Central memory CD8-positive, alpha-beta T cell (primary cell): Measurements from ENCODE around the gene SPATA6L.
"Not testable (repeated sequence)": the region's sequence is repeated elsewhere in the genome, so short reads cannot be mapped to it uniquely, and the experiment has no call there.

Source experiments
- ATAC-seq: fragments of 150-1000 bp; cut with Tn5 transposase; replicated peaks from 2 replicates; pipeline ENCODE4 v1.10.0; 2022; ENCODE audit warnings: mild to moderate bottlenecking, moderate FRiP score, moderate number of reproducible peaks; ENCODE audit not compliant: poor library complexity, severe bottlenecking; ENCODE audit errors: extremely low read depth
- DNase-seq, 2 donors: peaks; one replicate each; pipeline ENCODE4 v3.0.0; 2021; ENCODE audit warnings: low spot score in 2 of 2
- H3K27ac Mint-ChIP-seq: one replicate; pipeline ENCODE4 v1.8.0; 2022; ENCODE audit warnings: low read depth, mild to moderate bottlenecking, moderate library complexity, mixed read lengths
- H3K27me3 Mint-ChIP-seq: one replicate; pipeline ENCODE4 v1.8.0; 2022; ENCODE audit warnings: mixed read lengths
- H3K36me3 Mint-ChIP-seq: one replicate; pipeline ENCODE4 v1.8.0; 2022; ENCODE audit warnings: mild to moderate bottlenecking, moderate library complexity, mixed read lengths; ENCODE audit not compliant: insufficient read depth
- H3K4me1 Mint-ChIP-seq: one replicate; pipeline ENCODE4 v1.8.0; 2022; ENCODE audit warnings: mixed read lengths
- H3K4me3 Mint-ChIP-seq: one replicate; pipeline ENCODE4 v1.8.0; 2022; ENCODE audit warnings: mild to moderate bottlenecking, moderate library complexity, mixed read lengths
- H3K9me3 Mint-ChIP-seq: one replicate; pipeline ENCODE4 v1.8.0; 2022; ENCODE audit warnings: mixed read lengths

Gene SPATA6L

DNA sequence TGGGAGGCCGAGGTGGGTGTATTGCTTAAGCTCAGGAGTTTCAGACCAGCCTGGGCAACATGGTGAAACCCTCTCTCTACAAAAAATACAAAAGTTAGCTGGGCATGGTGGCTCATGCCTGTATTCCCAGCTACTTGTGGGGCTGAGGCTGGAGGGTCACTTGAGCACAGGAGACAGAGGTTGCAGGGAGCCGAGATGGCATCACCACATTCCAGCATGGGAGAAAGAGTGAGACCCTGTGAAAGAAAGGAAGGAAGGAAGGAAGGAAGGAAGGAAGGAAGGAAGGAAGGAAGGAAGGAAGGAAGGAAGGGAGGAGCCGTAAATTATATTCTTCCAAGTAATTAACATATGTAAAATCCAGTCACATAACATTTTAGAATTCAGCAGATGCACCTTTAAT lies 10.1 kb downstream of the SPATA6L start:
- not testable (repeated sequence) for H3K27me3 Mint-ChIP-seq, ATAC-seq, H3K27ac Mint-ChIP-seq, H3K9me3 Mint-ChIP-seq, H3K4me3 Mint-ChIP-seq, DNase-seq, H3K36me3 Mint-ChIP-seq
- H3K4me1 Mint-ChIP-seq = peaks cover 32% of the 10 kb centered on the region

DNA sequence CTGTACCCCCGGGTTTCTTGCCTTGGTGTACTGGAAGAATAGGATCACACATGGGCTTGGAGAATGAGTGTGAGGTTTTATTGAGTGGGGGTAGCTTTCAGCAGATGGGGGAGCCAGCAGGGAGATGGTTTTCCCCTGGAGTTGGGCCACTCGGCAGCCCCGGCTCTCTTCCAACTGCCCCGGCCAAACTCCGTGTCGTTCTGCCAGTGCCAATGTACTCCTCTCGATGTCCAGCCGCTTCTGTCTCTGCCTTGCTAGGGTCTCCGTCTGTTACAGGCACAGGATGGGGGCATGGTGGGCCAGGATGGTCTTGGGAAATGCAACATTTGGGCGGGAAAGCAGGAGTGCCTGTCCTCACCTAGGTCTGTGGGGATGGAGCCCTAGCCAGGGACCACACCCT lies 11.7 kb downstream of the SPATA6L start:
- no peak for ATAC-seq

DNA sequence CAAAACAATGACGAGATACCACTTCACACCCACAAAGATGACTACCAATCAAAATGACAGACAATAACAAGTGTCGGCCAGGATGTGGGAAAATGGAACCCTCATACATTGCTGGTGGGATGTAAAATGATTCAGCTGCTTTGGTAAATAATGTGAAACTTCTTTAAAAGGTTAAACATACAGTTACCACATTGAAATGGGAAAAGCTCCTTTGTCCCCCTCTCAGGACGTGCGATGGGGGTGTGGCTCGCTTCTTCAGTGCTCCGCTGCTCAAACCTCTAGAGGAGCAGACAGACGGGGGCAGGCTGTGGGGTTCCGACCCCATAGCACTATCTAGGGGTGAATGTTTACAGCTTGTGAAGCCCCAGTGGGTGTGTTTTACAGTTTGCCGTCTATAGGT lies 12.2 kb downstream of the SPATA6L start:
- Mint-ChIP-seq H3K27ac (peak overlapping the region; percentile 85), H3K9me3 (no peaks in the 10 kb centered on the region), H3K36me3 (peaks cover 4% of the 10 kb centered on the region), H3K4me3 (peak overlapping the region; percentile 59), H3K4me1 (peaks cover 29% of the 10 kb centered on the region), H3K27me3 (no peaks in the 10 kb centered on the region)
- ATAC-seq = peak; percentile 94
- DNase-seq = peak in 1 of 2 donors; percentile 45

More for the DNA sequence above, 11.7 kb downstream of the SPATA6L start:
- no peaks in the 10 kb centered on the region for H3K27me3 Mint-ChIP-seq
- H3K9me3 Mint-ChIP-seq = no peaks in the 10 kb centered on the region
- DNase-seq = no peak
- H3K27ac Mint-ChIP-seq = peak overlapping the region; percentile 85
- peak overlapping the region; percentile 59 for H3K4me3 Mint-ChIP-seq
- peaks cover 4% of the 10 kb centered on the region for H3K36me3 Mint-ChIP-seq
- peaks cover 29% of the 10 kb centered on the region for H3K4me1 Mint-ChIP-seq

DNA sequence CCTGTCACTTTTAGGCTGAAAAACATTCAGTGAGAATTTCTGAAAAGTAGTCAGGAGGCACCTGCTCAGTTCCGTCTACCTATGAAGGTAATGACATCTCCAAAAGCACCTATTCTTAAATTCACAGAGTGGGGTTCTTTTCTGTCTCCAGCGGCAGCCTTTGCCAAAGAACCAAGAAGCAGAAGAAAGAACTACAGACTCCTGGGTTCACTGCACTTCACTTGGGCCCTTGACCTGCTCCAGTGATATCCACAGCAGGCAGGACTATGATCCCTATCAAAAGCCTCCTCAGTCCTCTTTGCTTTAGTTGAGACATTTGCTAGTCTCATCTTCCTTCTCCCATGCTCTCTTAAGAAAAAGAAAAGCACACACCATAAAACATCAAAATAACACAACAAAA lies 23.9 kb downstream of the SPATA6L start:
- H3K9me3 Mint-ChIP-seq = no peaks in the 10 kb centered on the region
- ATAC-seq (no peak), DNase-seq (no peak)
- H3K27me3 Mint-ChIP-seq = no peaks in the 10 kb centered on the region
- peaks cover 21% of the 10 kb centered on the region for H3K4me1 Mint-ChIP-seq
- peaks cover 2% of the 10 kb centered on the region for H3K36me3 Mint-ChIP-seq
- H3K27ac Mint-ChIP-seq = peak overlapping the region; percentile 23
- H3K4me3 Mint-ChIP-seq = no peak overlapping the region

DNA sequence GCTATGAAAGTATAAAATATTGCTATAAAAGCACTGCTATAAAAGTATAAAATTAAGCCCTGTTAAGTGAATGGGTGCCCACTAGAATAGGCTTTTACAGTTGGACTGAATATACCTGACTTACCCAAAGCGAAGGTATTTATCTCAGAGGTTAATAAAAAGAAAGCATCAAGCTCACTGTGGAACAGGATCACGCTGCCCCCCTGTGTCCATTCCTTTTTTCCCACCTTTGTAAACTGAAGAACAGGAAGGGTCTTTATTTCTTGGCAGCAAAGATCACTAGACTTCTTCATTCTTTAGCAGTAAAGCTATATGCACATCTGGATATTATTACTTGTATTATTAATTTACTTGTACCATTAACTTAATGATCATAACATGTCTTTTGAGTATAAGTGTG lies 26.3 kb downstream of the SPATA6L start:
- peaks cover 21% of the 10 kb centered on the region for H3K4me1 Mint-ChIP-seq
- no peak overlapping the region for H3K27ac Mint-ChIP-seq
- peaks cover 2% of the 10 kb centered on the region for H3K36me3 Mint-ChIP-seq
- ATAC-seq = no peak
- H3K9me3 Mint-ChIP-seq = no peaks in the 10 kb centered on the region
- H3K27me3 Mint-ChIP-seq = no peaks in the 10 kb centered on the region
- no peak overlapping the region for H3K4me3 Mint-ChIP-seq
- peak; percentile 26 to 53 for DNase-seq

DNA sequence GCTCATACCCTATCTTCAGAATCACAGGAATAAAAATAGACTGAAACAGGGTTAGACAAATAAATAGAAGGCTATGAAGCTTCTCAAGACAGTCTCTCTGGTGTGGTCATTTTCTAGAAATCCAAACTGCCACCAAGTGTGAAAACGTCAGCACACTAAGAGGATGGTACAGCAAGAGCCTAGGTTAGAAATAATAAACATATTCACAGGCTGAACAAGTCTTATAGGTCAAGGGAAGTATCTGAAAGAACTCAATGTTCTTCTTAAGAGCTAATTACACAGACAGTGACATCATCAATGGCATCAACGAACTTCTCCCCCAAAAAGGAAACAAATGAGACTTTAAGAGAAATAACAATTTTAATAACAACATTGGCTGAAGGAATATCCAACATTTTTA lies 26.9 kb downstream of the SPATA6L start:
- DNase-seq (no peak), ATAC-seq (no peak)
- H3K4me3 Mint-ChIP-seq = no peak overlapping the region
- no peaks in the 10 kb centered on the region for H3K27me3 Mint-ChIP-seq
- H3K9me3 Mint-ChIP-seq = no peaks in the 10 kb centered on the region
- H3K27ac Mint-ChIP-seq = peak overlapping the region; percentile 39
- H3K36me3 Mint-ChIP-seq = peaks cover under 1% of the 10 kb centered on the region
- H3K4me1 Mint-ChIP-seq = peaks cover 17% of the 10 kb centered on the region

DNA sequence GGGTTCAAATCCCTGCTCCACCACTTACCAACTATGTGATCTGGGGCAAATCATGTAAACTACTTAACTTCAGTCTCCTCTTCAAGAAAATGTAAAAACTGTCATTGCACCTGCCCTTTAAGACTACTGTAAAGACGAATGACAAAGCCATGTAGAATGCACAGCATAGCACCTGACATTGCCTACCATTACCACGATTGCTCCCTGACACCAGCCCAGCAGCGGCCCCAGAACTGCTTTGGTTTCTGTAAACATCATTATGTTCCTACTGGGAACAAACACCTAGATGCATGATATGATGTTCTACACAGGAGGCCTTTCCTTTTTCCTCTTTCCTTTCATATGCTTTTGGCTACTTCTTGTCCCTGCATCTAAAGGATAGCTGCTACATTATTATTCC lies 27.3 kb downstream of the SPATA6L start:
- Mint-ChIP-seq H3K4me3 (no peak overlapping the region), H3K36me3 (no peaks in the 10 kb centered on the region), H3K27ac (peak overlapping the region; percentile 39), H3K27me3 (no peaks in the 10 kb centered on the region), H3K4me1 (peaks cover 16% of the 10 kb centered on the region), H3K9me3 (no peaks in the 10 kb centered on the region)
- ATAC-seq (no peak), DNase-seq (no peak)

DNA sequence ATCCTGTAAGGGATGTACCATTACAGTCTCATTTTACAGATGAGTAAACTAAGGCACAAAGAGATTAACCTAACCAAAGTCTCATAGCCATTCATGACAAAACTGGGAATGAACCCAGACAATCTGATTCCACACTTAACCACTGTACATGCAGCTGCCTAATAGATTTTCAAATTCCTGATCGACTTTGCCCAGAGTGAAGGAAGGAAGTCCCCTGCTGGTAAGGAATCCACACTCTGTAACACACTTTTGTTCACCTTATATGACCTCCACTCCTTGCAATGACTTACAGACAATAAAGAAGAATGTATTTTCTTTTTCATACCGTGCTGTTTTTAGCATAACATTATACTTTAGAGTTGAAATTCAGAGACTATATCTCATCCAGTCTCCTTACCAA lies 35.4 kb downstream of the SPATA6L start:
- Mint-ChIP-seq H3K9me3 (no peaks in the 10 kb centered on the region), H3K27ac (peak overlapping the region; percentile 27), H3K27me3 (no peaks in the 10 kb centered on the region), H3K4me1 (peaks cover 10% of the 10 kb centered on the region), H3K36me3 (peaks cover 3% of the 10 kb centered on the region), H3K4me3 (no peak overlapping the region)
- DNase-seq (no peak), ATAC-seq (no peak)

DNA sequence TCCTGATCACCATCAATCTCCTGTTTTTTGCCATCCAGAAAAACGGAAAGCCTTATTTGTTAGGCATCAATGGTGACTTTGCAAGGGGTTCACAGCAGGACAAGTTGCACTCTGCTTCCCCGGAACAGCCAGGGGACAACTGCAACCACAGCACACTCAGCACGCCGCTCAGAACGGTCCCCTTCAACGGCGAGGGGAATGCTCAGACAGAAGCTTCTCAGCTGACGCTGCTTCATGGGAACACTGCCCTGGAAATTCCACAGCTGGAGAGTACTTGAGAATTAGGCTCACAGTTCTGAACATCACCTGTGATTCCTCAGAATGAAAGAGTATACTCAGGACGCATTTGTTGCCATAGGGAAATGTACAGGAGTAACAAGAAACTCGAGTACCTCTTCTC lies 44.3 kb downstream of the SPATA6L start:
- DNase-seq (no peak), ATAC-seq (no peak)
- Mint-ChIP-seq H3K4me1 (peaks cover 15% of the 10 kb centered on the region), H3K9me3 (no peaks in the 10 kb centered on the region), H3K27me3 (no peaks in the 10 kb centered on the region), H3K4me3 (no peak overlapping the region), H3K36me3 (peaks cover 2% of the 10 kb centered on the region), H3K27ac (no peak overlapping the region)

DNA sequence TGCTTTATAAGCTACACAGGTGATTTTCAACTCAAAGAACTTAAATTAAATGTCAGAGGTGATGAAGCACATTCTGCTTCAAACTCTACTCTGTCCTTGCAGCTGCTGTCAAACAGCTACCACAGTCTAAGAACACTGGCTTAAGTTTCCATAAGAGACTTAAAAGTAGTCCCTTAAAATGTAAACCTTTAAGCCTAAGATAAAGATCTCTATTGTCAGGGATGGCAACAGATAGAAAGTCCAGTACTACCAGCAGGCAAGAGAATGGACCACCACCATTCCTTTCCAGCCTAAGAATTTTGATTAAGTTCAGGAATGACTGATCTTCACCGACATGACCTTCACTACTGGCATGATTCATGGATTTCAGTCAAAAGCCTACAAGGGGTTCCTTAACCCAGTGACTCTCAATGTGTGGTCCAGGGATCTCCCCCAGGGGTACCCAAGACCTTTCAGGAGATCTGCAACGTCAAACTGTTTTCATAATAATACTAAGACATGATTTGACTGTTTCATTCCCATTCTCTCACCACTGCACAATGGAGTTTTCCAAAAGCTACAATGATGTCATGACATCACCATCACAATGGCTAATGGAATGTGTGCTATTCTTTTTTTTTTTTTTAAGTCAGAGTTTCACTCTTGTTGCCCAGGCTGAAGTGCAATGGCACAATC lies 45.3 kb downstream of the SPATA6L start:
- H3K36me3 Mint-ChIP-seq = peaks cover 2% of the 10 kb centered on the region
- H3K4me1 Mint-ChIP-seq = peaks cover 15% of the 10 kb centered on the region
- H3K27ac Mint-ChIP-seq = no peak overlapping the region
- ATAC-seq = no peak
- H3K27me3 Mint-ChIP-seq = no peaks in the 10 kb centered on the region
- no peaks in the 10 kb centered on the region for H3K9me3 Mint-ChIP-seq
- no peak for DNase-seq
- no peak overlapping the region for H3K4me3 Mint-ChIP-seq

DNA sequence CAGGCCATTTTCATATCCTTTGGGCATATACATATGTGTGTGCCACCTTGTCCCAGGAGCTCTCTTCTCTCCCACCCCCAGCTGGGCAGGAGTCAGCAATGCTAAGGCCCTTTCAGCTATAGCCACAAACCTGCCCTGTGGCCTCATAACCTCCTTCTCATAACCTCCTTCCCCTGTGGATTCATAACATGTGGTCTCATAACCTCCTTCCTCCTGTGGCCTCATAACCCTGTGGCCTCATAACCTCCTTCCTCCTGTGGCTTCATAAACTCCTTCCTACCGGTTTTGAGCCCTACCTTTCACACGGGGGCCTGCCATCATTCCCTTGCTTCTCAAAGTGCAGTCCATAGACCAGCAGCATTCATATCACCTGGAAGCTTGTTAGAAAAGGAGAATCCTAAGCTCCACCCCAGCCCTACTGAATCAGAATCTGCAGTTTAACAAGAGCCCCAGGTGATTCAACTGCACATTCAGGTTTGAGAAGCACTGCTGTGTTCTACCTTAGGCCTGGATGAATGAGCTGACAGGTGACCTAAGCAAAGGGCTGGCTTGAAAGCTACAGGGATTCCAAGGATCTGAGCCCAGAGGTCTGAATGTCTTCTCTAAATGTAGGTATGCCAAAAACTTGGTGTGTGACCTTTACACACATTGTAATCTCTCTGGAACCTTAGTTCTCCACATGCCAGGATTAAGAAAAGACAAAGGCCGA lies 46.1 kb downstream of the SPATA6L start:
- no peak for ATAC-seq
- H3K4me1 Mint-ChIP-seq = peaks cover 21% of the 10 kb centered on the region
- H3K27ac Mint-ChIP-seq = peak overlapping the region; percentile 3
- H3K4me3 Mint-ChIP-seq = peak overlapping the region; percentile 3
- no peaks in the 10 kb centered on the region for H3K9me3 Mint-ChIP-seq
- DNase-seq = no peak
- no peaks in the 10 kb centered on the region for H3K27me3 Mint-ChIP-seq
- peaks cover 2% of the 10 kb centered on the region for H3K36me3 Mint-ChIP-seq

DNA sequence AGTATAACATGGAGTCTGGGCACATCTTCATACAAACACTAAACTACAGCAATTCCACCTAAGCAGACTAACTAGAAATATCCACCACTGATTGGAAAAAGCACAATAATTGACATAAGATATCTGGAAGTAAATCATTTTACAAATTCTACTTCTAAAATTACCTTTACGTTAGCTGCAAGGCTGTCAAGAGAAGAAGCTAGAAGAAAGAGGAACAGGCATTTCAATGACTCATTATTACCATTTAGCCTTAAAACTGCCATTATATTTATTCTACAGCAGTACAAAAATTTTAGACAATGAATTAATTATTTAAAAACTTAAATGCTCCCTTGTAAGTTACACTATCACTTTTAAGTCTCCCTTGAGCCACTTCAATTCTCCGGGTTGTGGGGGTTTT lies 47.6 kb downstream of the SPATA6L start:
- H3K4me1 Mint-ChIP-seq = peaks cover 24% of the 10 kb centered on the region
- no peak overlapping the region for H3K27ac Mint-ChIP-seq
- no peaks in the 10 kb centered on the region for H3K27me3 Mint-ChIP-seq
- ATAC-seq (no peak), DNase-seq (no peak)
- H3K4me3 Mint-ChIP-seq = no peak overlapping the region
- no peaks in the 10 kb centered on the region for H3K36me3 Mint-ChIP-seq
- H3K9me3 Mint-ChIP-seq = no peaks in the 10 kb centered on the region

DNA sequence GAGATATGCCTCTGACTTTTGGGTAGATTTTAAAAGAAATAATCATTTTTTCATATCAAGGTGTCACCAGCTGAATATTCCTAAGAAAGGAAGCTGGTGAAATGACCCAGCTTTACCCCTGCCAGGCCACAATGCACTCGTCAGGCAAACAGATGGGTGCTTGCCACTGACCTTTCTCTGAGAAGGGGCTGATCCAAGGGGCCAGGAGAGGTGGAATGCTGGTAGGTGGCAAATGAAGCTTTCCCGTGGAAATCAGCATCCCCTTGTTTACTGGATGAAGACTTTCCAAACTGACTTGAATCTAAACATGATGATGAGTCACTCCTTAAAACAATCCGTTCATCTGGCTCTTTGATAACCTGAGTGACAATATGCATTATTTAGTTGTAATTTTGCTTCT lies 48.5 kb downstream of the SPATA6L start:
- DNase-seq = no peak
- no peak for ATAC-seq
- no peaks in the 10 kb centered on the region for H3K9me3 Mint-ChIP-seq

More for the DNA sequence above, 48.5 kb downstream of the SPATA6L start:
- H3K27me3 Mint-ChIP-seq = no peaks in the 10 kb centered on the region
- H3K36me3 Mint-ChIP-seq = no peaks in the 10 kb centered on the region
- H3K27ac Mint-ChIP-seq = no peak overlapping the region
- H3K4me3 Mint-ChIP-seq = no peak overlapping the region
- H3K4me1 Mint-ChIP-seq = peaks cover 24% of the 10 kb centered on the region
